22Rv1 (cell line): ENCODE results near the gene DSCAM.

Experiments
- ZFX ChIP-seq: fragments of 450-650 bp; IDR thresholded peaks from 2 replicates; pipeline ENCODE4 v1.6.1; 2017; ENCODE audit warnings: antibody characterized with exemption, borderline replicate concordance
- TF ChIP-seq, protein P1 (sequence below): fragments of 450-650 bp; IDR thresholded peaks from 2 replicates; pipeline ENCODE4 v1.5.1; 2017; ENCODE audit warnings: mild to moderate bottlenecking

GRCh38 chr21:40686526-40686925 lies 160.4 kb downstream of the DSCAM start:
- TF ChIP-seq, protein P1, sequence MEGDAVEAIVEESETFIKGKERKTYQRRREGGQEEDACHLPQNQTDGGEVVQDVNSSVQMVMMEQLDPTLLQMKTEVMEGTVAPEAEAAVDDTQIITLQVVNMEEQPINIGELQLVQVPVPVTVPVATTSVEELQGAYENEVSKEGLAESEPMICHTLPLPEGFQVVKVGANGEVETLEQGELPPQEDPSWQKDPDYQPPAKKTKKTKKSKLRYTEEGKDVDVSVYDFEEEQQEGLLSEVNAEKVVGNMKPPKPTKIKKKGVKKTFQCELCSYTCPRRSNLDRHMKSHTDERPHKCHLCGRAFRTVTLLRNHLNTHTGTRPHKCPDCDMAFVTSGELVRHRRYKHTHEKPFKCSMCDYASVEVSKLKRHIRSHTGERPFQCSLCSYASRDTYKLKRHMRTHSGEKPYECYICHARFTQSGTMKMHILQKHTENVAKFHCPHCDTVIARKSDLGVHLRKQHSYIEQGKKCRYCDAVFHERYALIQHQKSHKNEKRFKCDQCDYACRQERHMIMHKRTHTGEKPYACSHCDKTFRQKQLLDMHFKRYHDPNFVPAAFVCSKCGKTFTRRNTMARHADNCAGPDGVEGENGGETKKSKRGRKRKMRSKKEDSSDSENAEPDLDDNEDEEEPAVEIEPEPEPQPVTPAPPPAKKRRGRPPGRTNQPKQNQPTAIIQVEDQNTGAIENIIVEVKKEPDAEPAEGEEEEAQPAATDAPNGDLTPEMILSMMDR: no peak
- TF ChIP-seq ZFX: no peak
